Esophagus muscularis mucosa (tissue), 4 donors: Measurements from ENCODE around the gene SLC35F4. TPM values are rescaled to one million over a fixed set of nuclear protein-coding genes. Genes with fewer than 3 reads are reported as not detected.

ENCODE experiments used
- DNase-seq: peaks from one replicate; pipeline ENCODE4 v3.0.0-alpha.2; 2017; ENCODE audit errors: extremely low spot score
- H3K27ac ChIP-seq, 4 donors: fragments of 200-600 bp; sonication (generic); replicated peaks in 1 of 4; 1 replicate in 3 of 4; 2 replicates in 1 of 4; pipeline ENCODE4 v1.5.1; 2016 to 2019; ENCODE audit warnings: mild to moderate bottlenecking in 1 of 4
- H3K27me3 ChIP-seq, 4 donors: fragments of 200-600 bp; sonication (generic); one replicate each; pipeline versions ENCODE4 v1.5.1 to v1.6.0; 2016 to 2019
- H3K36me3 ChIP-seq, 4 donors: fragments of 200-600 bp; sonication (generic); one replicate each; pipeline ENCODE4 v1.5.1; 2016 to 2019
- H3K4me1 ChIP-seq, 4 donors: fragments of 200-600 bp; sonication (generic); one replicate each; pipeline ENCODE4 v1.5.1; 2016 to 2019
- H3K4me3 ChIP-seq, 4 donors: fragments of 200-600 bp; sonication (generic); 1 replicate in 2 of 4; 2 replicates in 2 of 4; pipeline ENCODE4 v1.5.1; 2016 to 2019; ENCODE audit warnings: mild to moderate bottlenecking in 4 of 4, moderate library complexity in 1 of 4
- H3K9me3 ChIP-seq, 4 donors: fragments of 200-600 bp; sonication (generic); 1 replicate in 3 of 4; 2 replicates in 1 of 4; pipeline ENCODE4 v1.5.1; 2016 to 2019
- CTCF ChIP-seq, 3 experiments: fragments of 200-600 bp in 2 of 3; fragments of 450-650 bp in 1 of 3; sonication (generic) in 2 of 3; IDR thresholded peaks; one replicate each; pipeline ENCODE4 v1.5.1; 2017 to 2019; ENCODE audit warnings: antibody characterized with exemption in 3 of 3, mild to moderate bottlenecking in 2 of 3, moderate library complexity in 1 of 3
- EP300 ChIP-seq: sonication (generic); formaldehyde crosslinking; IDR thresholded peaks from one replicate; pipeline ENCODE4 v1.6.1; 2017; ENCODE audit warnings: antibody characterized with exemption
- POLR2A ChIP-seq: fragments of 450-650 bp; IDR thresholded peaks from one replicate; pipeline ENCODE4 v1.6.1; 2017; ENCODE audit warnings: antibody characterized with exemption, moderate library complexity, mild to moderate bottlenecking, low read depth
- POLR2AphosphoS5 ChIP-seq, 2 donors: sonication (generic); formaldehyde crosslinking; IDR thresholded peaks; one replicate each; pipeline ENCODE4 v1.6.1; 2017; ENCODE audit warnings: antibody characterized with exemption in 2 of 2
- WGBS: methylation state at CpG from one replicate; pipeline ENCODE4 v1.1.5; 2018; 5-methylcytosine and 5-hydroxymethylcytosine counted together
- intact Hi-C: fragments of 100-400 bp; cut with DNase I; formaldehyde crosslinking; loops from one replicate; pipeline ENCODE4 v1.15.1; 2023
- total RNA-seq, 4 donors: library from RNA; depleted of rRNA; stranded (reverse); fragments of >200 nt; gene quantifications; one replicate each; pipeline versions ENCODE4 v1.1.0 to v1.2.1, GENCODE V29; 2016

Gene SLC35F4
- total RNA-seq, 4 donors from 2014 or later = 0.42 TPM; not detected in 3

DNA sequence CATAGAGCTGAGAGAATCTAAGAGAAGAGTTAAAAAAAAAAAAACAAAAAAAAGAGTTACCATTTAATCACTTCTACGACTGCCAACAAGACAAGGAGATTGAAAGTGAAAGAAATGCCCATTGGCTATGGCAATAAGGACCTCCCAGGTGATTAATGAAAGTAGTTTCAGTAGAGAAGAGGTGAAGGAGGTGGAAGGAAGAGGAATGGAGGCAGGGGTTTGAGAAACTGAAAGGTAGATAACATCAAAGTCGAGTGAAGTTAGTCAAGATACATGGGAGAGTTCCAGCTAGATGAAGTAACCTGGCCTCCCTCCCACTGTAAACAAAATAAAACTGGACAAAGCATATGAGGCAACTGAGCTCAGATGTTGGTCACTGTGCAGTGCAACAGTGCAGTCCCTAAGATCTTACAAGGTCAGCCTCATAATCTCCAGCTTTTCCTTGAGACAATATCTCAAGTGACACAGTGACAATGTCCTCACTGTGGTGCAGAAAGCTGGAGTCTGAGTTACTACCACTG lies 254.3 kb downstream of the SLC35F4 start:
- Histone ChIP-seq H3K27me3 (no peaks in the 10 kb centered on the region), H3K9me3 (no peaks in the 10 kb centered on the region), H3K4me3 (no peak overlapping the region), H3K4me1 (no peaks in the 10 kb centered on the region), H3K27ac (no peak overlapping the region), H3K36me3 (no peaks in the 10 kb centered on the region)
- 59% methylated on average over 2 of the region's 2 CpGs for WGBS
- no peak for TF ChIP-seq EP300
- no peak for TF ChIP-seq POLR2AphosphoS5 (IDR thresholded peaks at IDR 0.05)
- no peak for TF ChIP-seq CTCF (IDR thresholded peaks at IDR 0.05)
- no peak for TF ChIP-seq POLR2A
- intact Hi-C loops = no loop called here
- DNase-seq = no peak

DNA sequence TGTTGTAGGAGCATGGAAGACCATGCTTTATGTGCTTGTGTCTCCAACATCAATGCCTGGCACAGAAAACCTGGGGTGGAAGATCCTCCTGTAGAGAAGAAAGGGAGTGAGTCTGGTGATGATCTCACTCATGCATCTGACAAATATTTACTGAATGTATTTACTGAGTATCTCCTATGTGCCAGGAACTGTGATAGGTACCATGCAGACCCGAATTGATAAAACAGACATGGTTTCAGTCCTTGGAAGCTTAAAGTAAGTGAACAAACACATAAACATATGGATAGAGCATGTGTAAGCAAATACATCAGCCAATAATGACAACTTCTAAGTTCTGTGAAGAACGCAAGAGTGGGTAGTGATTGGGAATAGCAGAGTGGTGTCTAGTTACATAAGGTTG lies 255.3 kb downstream of the SLC35F4 start:
- H3K27me3 ChIP-seq = no peaks in the 10 kb centered on the region
- no peak overlapping the region for H3K27ac ChIP-seq
- intact Hi-C loops = no loop called here
- WGBS = 61% methylated on average over 2 of the region's 2 CpGs
- H3K4me3 ChIP-seq = no peak overlapping the region
- H3K9me3 ChIP-seq = no peaks in the 10 kb centered on the region
- no peaks in the 10 kb centered on the region for H3K36me3 ChIP-seq
- H3K4me1 ChIP-seq = no peaks in the 10 kb centered on the region
- DNase-seq = no peak
- TF ChIP-seq POLR2A (no peak), POLR2AphosphoS5 (IDR thresholded peaks at IDR 0.05) (no peak), CTCF (IDR thresholded peaks at IDR 0.05) (no peak), EP300 (no peak)

- H3K9me3 ChIP-seq = no peaks in the 10 kb centered on the region
- H3K4me1 ChIP-seq = no peaks in the 10 kb centered on the region
- WGBS = 65% methylated on average over 6 of the region's 6 CpGs
- no peaks in the 10 kb centered on the region for H3K36me3 ChIP-seq
- intact Hi-C loops = no loop called here
- no peak for TF ChIP-seq CTCF (IDR thresholded peaks at IDR 0.05)
- TF ChIP-seq EP300 = no peak
- TF ChIP-seq POLR2A = no peak
- no peak for TF ChIP-seq POLR2AphosphoS5 (IDR thresholded peaks at IDR 0.05)
- no peak for DNase-seq
- no peaks in the 10 kb centered on the region for H3K27me3 ChIP-seq
- H3K27ac ChIP-seq = no peak overlapping the region
- no peak overlapping the region for H3K4me3 ChIP-seq
Measured at GRCh38 chr14:57609192-57610075, 256.5 kb downstream of the SLC35F4 start.

GRCh38 chr14:57607086-57607485 lies 258.8 kb downstream of the SLC35F4 start:
- 44% methylated on average over 2 of the region's 2 CpGs for WGBS
- Histone ChIP-seq H3K9me3 (no peaks in the 10 kb centered on the region), H3K36me3 (no peaks in the 10 kb centered on the region), H3K27ac (no peak overlapping the region), H3K27me3 (no peaks in the 10 kb centered on the region), H3K4me3 (no peak overlapping the region), H3K4me1 (no peaks in the 10 kb centered on the region)
- DNase-seq = no peak
- TF ChIP-seq EP300 (no peak), POLR2AphosphoS5 (IDR thresholded peaks at IDR 0.05) (no peak), POLR2A (no peak), CTCF (IDR thresholded peaks at IDR 0.05) (no peak)
- intact Hi-C loops = no loop called here
